Right lobe of liver (tissue), 4 donors: Measurements from ENCODE around the gene NCAM2.

Source experiments
- POLR2A ChIP-seq: fragments of 450-650 bp; IDR thresholded peaks from one replicate; pipeline ENCODE4 v1.6.1; 2017; ENCODE audit warnings: antibody characterized with exemption, mild to moderate bottlenecking
- TF ChIP-seq, protein P1 (sequence below), 4 donors: fragments of 200-600 bp in 3 of 4; fragments of 450-650 bp in 1 of 4; IDR thresholded peaks; one replicate each; pipeline versions ENCODE4 v1.5.1 to v1.8.0; 2016 to 2022; ENCODE audit warnings: antibody characterized with exemption in 4 of 4, mild to moderate bottlenecking in 2 of 4
- donor health status: DM: no; HTN: no; CAD: no.
- donor health status: DM: no; HTN: no; CAD: no.
- donor health status: DM: no; HTN: yes; CAD: no.

DNA sequence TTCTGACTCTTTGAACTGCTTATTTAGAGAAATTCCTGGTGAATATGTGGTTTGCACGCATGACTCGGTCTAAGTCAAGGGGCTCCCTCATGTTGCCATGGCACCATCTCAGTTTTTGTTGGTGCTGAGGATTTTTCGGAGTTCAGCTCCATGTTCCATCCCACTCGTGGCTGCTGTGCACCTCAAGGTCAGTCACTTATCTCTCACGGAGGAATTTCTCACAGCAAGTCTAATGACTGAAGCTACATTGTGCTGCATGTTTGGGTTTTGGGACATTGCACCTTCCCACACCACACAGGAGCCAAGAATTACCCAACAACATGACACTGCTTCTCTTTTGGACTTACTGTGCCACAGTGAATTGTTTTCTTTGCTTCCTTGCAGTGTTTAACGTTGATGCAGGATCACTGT, 269.9 kb downstream of the NCAM2 start:
- TF ChIP-seq, protein P1, sequence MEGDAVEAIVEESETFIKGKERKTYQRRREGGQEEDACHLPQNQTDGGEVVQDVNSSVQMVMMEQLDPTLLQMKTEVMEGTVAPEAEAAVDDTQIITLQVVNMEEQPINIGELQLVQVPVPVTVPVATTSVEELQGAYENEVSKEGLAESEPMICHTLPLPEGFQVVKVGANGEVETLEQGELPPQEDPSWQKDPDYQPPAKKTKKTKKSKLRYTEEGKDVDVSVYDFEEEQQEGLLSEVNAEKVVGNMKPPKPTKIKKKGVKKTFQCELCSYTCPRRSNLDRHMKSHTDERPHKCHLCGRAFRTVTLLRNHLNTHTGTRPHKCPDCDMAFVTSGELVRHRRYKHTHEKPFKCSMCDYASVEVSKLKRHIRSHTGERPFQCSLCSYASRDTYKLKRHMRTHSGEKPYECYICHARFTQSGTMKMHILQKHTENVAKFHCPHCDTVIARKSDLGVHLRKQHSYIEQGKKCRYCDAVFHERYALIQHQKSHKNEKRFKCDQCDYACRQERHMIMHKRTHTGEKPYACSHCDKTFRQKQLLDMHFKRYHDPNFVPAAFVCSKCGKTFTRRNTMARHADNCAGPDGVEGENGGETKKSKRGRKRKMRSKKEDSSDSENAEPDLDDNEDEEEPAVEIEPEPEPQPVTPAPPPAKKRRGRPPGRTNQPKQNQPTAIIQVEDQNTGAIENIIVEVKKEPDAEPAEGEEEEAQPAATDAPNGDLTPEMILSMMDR (IDR thresholded peaks at IDR 0.05) = no peak
- no peak for TF ChIP-seq POLR2A
